Hepatocyte (in vitro differentiated cells): ENCODE results near the gene HCRTR1.

Source experiments
- CTCF ChIP-seq: fragments of 200-600 bp; sonication (generic); IDR thresholded peaks from 2 replicates; pipeline ENCODE4 v1.5.1; 2016; ENCODE audit warnings: antibody characterized with exemption, mild to moderate bottlenecking; ENCODE audit not compliant: poor library complexity
- EZH2 ChIP-seq: fragments of 200-600 bp; sonication (generic); IDR thresholded peaks from 2 replicates; pipeline ENCODE4 v1.6.1; 2016; ENCODE audit warnings: antibody characterized with exemption, mild to moderate bottlenecking, borderline replicate concordance
- EZH2phosphoT487 ChIP-seq: fragments of 200-600 bp; sonication (generic); IDR thresholded peaks from one replicate; pipeline ENCODE4 v1.6.1; 2018; ENCODE audit warnings: antibody characterized with exemption, mild to moderate bottlenecking, low read depth, moderate library complexity; ENCODE audit not compliant: unreplicated experiment, severe bottlenecking

GRCh38 chr1:31642366-31642765, 24.9 kb downstream of the HCRTR1 start:
- TF ChIP-seq EZH2 (no peak), CTCF (no peak), EZH2phosphoT487 (no peak)
